ENCODE results near the gene RAPGEF1. TPM values are rescaled to one million over a fixed set of nuclear protein-coding genes. Genes with fewer than 3 reads are reported as not detected.
A peak's percentile ranks its signal among the peaks of the same experiment; 100 is the strongest.

Gene RAPGEF1
- total RNA-seq, 1 donor from 2014 or later = 76.8 TPM

- Mint-ChIP-seq H3K27ac (ENCODE audit: unreplicated experiment) (no peak overlapping the region), H3K9me3 (ENCODE audit: unreplicated experiment) (no peaks in the 10 kb centered on the region), H3K36me3 (ENCODE audit: low read depth, unreplicated experiment) (no peaks in the 10 kb centered on the region), H3K4me3 (ENCODE audit: unreplicated experiment) (no peak overlapping the region), H3K4me1 (ENCODE audit: low read depth, unreplicated experiment) (peaks cover 4% of the 10 kb centered on the region), H3K27me3 (ENCODE audit: low read depth, unreplicated experiment) (peaks cover 5% of the 10 kb centered on the region)
- Histone ChIP-seq H3K36me3 (ENCODE audit: insufficient read depth, low read length) (no peaks in the 10 kb centered on the region), H3K9ac (ENCODE audit: low read length) (no peak overlapping the region), H2AFZ (ENCODE audit: low read depth, low read length) (no peak overlapping the region), H3K27me3 (ENCODE audit: insufficient read depth, low read length) (peaks cover 29% of the 10 kb centered on the region), H3K9me3 (ENCODE audit: insufficient read depth, low read depth, low read length) (no peaks in the 10 kb centered on the region), H3K27ac (ENCODE audit: low read depth, low read length) (no peak overlapping the region), H3K4me3 (ENCODE audit: insufficient read depth, low read depth, low read length) (no peak overlapping the region), H4K20me1 (ENCODE audit: insufficient read depth, low read length) (no peaks in the 10 kb centered on the region), H3K4me2 (ENCODE audit: low read length) (no peak overlapping the region), H3K79me2 (ENCODE audit: insufficient read depth, low read length) (no peaks in the 10 kb centered on the region), H3K4me1 (ENCODE audit: insufficient read depth, low read length) (no peaks in the 10 kb centered on the region)
- FAIRE-seq (no peak), DNase-seq (ENCODE audit: low read depth) (no peak)
- TF ChIP-seq EZH2 (IDR thresholded peaks at IDR 0.05; ENCODE audit: insufficient read depth, low read length) (no peak), CTCF (IDR thresholded peaks at IDR 0.05; ENCODE audit: insufficient read depth, low read depth, low read length) (no peak)
Observed at GRCh38 chr9:131759017-131759647, 19.3 kb upstream of the RAPGEF1 start.

- no peaks in the 10 kb centered on the region for H3K4me1 ChIP-seq (ENCODE audit: insufficient read depth, low read length)
- H3K27ac ChIP-seq (ENCODE audit: low read depth, low read length) = no peak overlapping the region
- Mint-ChIP-seq H3K27me3 (ENCODE audit: low read depth, unreplicated experiment) (peaks cover 5% of the 10 kb centered on the region), H3K36me3 (ENCODE audit: low read depth, unreplicated experiment) (no peaks in the 10 kb centered on the region), H3K27ac (ENCODE audit: unreplicated experiment) (no peak overlapping the region), H3K4me3 (ENCODE audit: unreplicated experiment) (no peak overlapping the region), H3K4me1 (ENCODE audit: low read depth, unreplicated experiment) (peaks cover 4% of the 10 kb centered on the region), H3K9me3 (ENCODE audit: unreplicated experiment) (no peaks in the 10 kb centered on the region)
- no peak overlapping the region for H3K9ac ChIP-seq (ENCODE audit: low read length)
- H3K36me3 ChIP-seq (ENCODE audit: insufficient read depth, low read length) = no peaks in the 10 kb centered on the region
- no peaks in the 10 kb centered on the region for H3K79me2 ChIP-seq (ENCODE audit: insufficient read depth, low read length)
- no peaks in the 10 kb centered on the region for H3K9me3 ChIP-seq (ENCODE audit: insufficient read depth, low read depth, low read length)
- no peak for DNase-seq (ENCODE audit: low read depth)
- FAIRE-seq = no peak
- H4K20me1 ChIP-seq (ENCODE audit: insufficient read depth, low read length) = no peaks in the 10 kb centered on the region
- no peak overlapping the region for H3K4me3 ChIP-seq (ENCODE audit: insufficient read depth, low read depth, low read length)
- no peak overlapping the region for H2AFZ ChIP-seq (ENCODE audit: low read depth, low read length)
- no peak overlapping the region for H3K4me2 ChIP-seq (ENCODE audit: low read length)
- H3K27me3 ChIP-seq (ENCODE audit: insufficient read depth, low read length) = peaks cover 29% of the 10 kb centered on the region
- TF ChIP-seq EZH2 (IDR thresholded peaks at IDR 0.05; ENCODE audit: insufficient read depth, low read length) (no peak), CTCF (IDR thresholded peaks at IDR 0.05; ENCODE audit: insufficient read depth, low read depth, low read length) (no peak)
Observed at GRCh38 chr9:131757549-131757948, 17.7 kb upstream of the RAPGEF1 start.

- Histone ChIP-seq H3K9me3 (ENCODE audit: insufficient read depth, low read depth, low read length) (no peaks in the 10 kb centered on the region), H3K9ac (ENCODE audit: low read length) (no peak overlapping the region), H3K27me3 (ENCODE audit: insufficient read depth, low read length) (peaks cover 33% of the 10 kb centered on the region), H3K4me1 (ENCODE audit: insufficient read depth, low read length) (no peaks in the 10 kb centered on the region), H3K4me3 (ENCODE audit: insufficient read depth, low read depth, low read length) (no peak overlapping the region), H3K36me3 (ENCODE audit: insufficient read depth, low read length) (no peaks in the 10 kb centered on the region), H2AFZ (ENCODE audit: low read depth, low read length) (no peak overlapping the region), H3K79me2 (ENCODE audit: insufficient read depth, low read length) (no peaks in the 10 kb centered on the region), H4K20me1 (ENCODE audit: insufficient read depth, low read length) (no peaks in the 10 kb centered on the region), H3K27ac (ENCODE audit: low read depth, low read length) (no peak overlapping the region), H3K4me2 (ENCODE audit: low read length) (no peak overlapping the region)
- H3K36me3 Mint-ChIP-seq (ENCODE audit: low read depth, unreplicated experiment) = no peaks in the 10 kb centered on the region
- peaks cover 5% of the 10 kb centered on the region for H3K27me3 Mint-ChIP-seq (ENCODE audit: low read depth, unreplicated experiment)
- TF ChIP-seq EZH2 (IDR thresholded peaks at IDR 0.05; ENCODE audit: insufficient read depth, low read length) = no peak
- TF ChIP-seq CTCF (IDR thresholded peaks at IDR 0.05; ENCODE audit: insufficient read depth, low read depth, low read length) = peak; percentile 83
- H3K4me1 Mint-ChIP-seq (ENCODE audit: low read depth, unreplicated experiment) = peaks cover 4% of the 10 kb centered on the region
- H3K4me3 Mint-ChIP-seq (ENCODE audit: unreplicated experiment) = no peak overlapping the region
- peak; percentile 61 for DNase-seq (ENCODE audit: low read depth)
- H3K27ac Mint-ChIP-seq (ENCODE audit: unreplicated experiment) = no peak overlapping the region
- FAIRE-seq = peak; percentile 9
- no peaks in the 10 kb centered on the region for H3K9me3 Mint-ChIP-seq (ENCODE audit: unreplicated experiment)
Observed at GRCh38 chr9:131755541-131756198, 15.8 kb upstream of the RAPGEF1 start.

Measured in astrocyte (in vitro differentiated cells and primary cell).